HK-2 (cell line): Measurements from ENCODE around the gene PRKAR1B.
"Not testable (repeated sequence)": the region's sequence is repeated elsewhere in the genome, so short reads cannot be mapped to it uniquely, and the experiment has no call there.

Experiments
- DNase-seq: peaks from one replicate; pipeline ENCODE4 v3.0.0-alpha.2; 2018; ENCODE audit not compliant: unreplicated experiment

The PRKAR1B gene

GRCh38 chr7:668139-668931, 58.7 kb downstream of the PRKAR1B start:
- DNase-seq = no peak

- DNase-seq = no peak
These were observed 60.4 kb downstream of the PRKAR1B start for GRCh38 chr7:666454-667292.

- no peak for DNase-seq
These were observed 61.2 kb downstream of the PRKAR1B start for GRCh38 chr7:665736-666453.

GRCh38 chr7:664997-665735, 61.9 kb downstream of the PRKAR1B start:
- DNase-seq = no peak

- no peak for DNase-seq
These were observed 62.7 kb downstream of the PRKAR1B start for GRCh38 chr7:664402-664775.

- DNase-seq = no peak
These were observed 64.5 kb downstream of the PRKAR1B start for GRCh38 chr7:662576-662975.

- no peak for DNase-seq
These were observed 67.1 kb downstream of the PRKAR1B start for GRCh38 chr7:659996-660395.

GRCh38 chr7:659306-659847, 67.7 kb downstream of the PRKAR1B start:
- DNase-seq = no peak

GRCh38 chr7:657565-658119, 69.4 kb downstream of the PRKAR1B start:
- DNase-seq = no peak

GRCh38 chr7:657010-657409, 70.1 kb downstream of the PRKAR1B start:
- DNase-seq = not testable (repeated sequence)

GRCh38 chr7:655758-656157, 71.3 kb downstream of the PRKAR1B start:
- DNase-seq = no peak

- DNase-seq = no peak
These were observed 73.0 kb downstream of the PRKAR1B start for GRCh38 chr7:653829-654764.

- DNase-seq = no peak
These were observed 74.2 kb downstream of the PRKAR1B start for GRCh38 chr7:652881-653280.

GRCh38 chr7:652167-652566, 74.9 kb downstream of the PRKAR1B start:
- not testable (repeated sequence) for DNase-seq

GRCh38 chr7:651032-651728, 75.9 kb downstream of the PRKAR1B start:
- DNase-seq = no peak

- DNase-seq = no peak
These were observed 76.6 kb downstream of the PRKAR1B start for GRCh38 chr7:650339-651031.

- DNase-seq = no peak
These were observed 80.1 kb downstream of the PRKAR1B start for GRCh38 chr7:646951-647350.

- no peak for DNase-seq
These were observed 80.6 kb downstream of the PRKAR1B start for GRCh38 chr7:646487-646886.

- no peak for DNase-seq
These were observed 81.5 kb downstream of the PRKAR1B start for GRCh38 chr7:645606-646005.
